Brain pericyte (primary cell): ENCODE data around the gene SPRN.
"Not testable (repeated sequence)": the region's sequence is repeated elsewhere in the genome, so short reads cannot be mapped to it uniquely, and the experiment has no call there.

Source experiments
- DNase-seq: peaks from one replicate; pipeline ENCODE4 v3.0.0-alpha.2; 2012; ENCODE audit warnings: low read depth, low spot score

The SPRN gene

GRCh38 chr10:133386951-133387350 lies 37.5 kb downstream of the SPRN start:
- DNase-seq, result not testable (repeated sequence)

GRCh38 chr10:133385214-133385613 lies 39.2 kb downstream of the SPRN start:
- no peak for DNase-seq

GRCh38 chr10:133384071-133384470 lies 40.4 kb downstream of the SPRN start:
- DNase-seq, result no peak

- DNase-seq, result no peak
Observed at GRCh38 chr10:133383551-133383950, 40.9 kb downstream of the SPRN start.

- DNase-seq, result no peak
Observed at GRCh38 chr10:133381036-133381435, 43.4 kb downstream of the SPRN start.

GRCh38 chr10:133379801-133380666 lies 44.4 kb downstream of the SPRN start:
- DNase-seq, result no peak

GRCh38 chr10:133379152-133379800 lies 45.1 kb downstream of the SPRN start, which contains the start of gene PAOX:
TSS of gene PAOX (plus strand) at chr10:133379262. CDS start at chr10:133379317, 55 bp downstream.
- no peak for DNase-seq

- DNase-seq, result no peak
Observed at GRCh38 chr10:133378251-133379096, 46.0 kb downstream of the SPRN start.

- DNase-seq, result no peak
Observed at GRCh38 chr10:133377818-133378250, 46.6 kb downstream of the SPRN start.

GRCh38 chr10:133377025-133377817 lies 47.2 kb downstream of the SPRN start:
- DNase-seq, result no peak

GRCh38 chr10:133376183-133376582 lies 48.2 kb downstream of the SPRN start:
- DNase-seq, result not testable (repeated sequence)

GRCh38 chr10:133375357-133376115 lies 48.9 kb downstream of the SPRN start:
- DNase-seq, result no peak

- peak; percentile 70 for DNase-seq
Observed at GRCh38 chr10:133373174-133374090, 51.0 kb downstream of the SPRN start, which contains the start of gene ECHS1. TSS of gene ECHS1 (minus strand) at chr10:133373354. CDS start at chr10:133373333, 21 bp downstream.

GRCh38 chr10:133372507-133372906 lies 51.9 kb downstream of the SPRN start:
- no peak for DNase-seq
